Measurements from ENCODE around the gene ROBO1. TPM values are rescaled to one million over a fixed set of nuclear protein-coding genes. Genes with fewer than 3 reads are reported as not detected.

The ROBO1 gene
- polyA plus RNA-seq, 1 donor (not counting 4 experiments of a cell fraction or from before 2014, with no cell fraction given) = 27.1 TPM

- Histone ChIP-seq H3K27me3 (ENCODE audit: control insufficient read depth, extremely low read depth, insufficient read depth, low read length) (no peaks in the 10 kb centered on the region), H2AFZ (ENCODE audit: control insufficient read depth, low read length) (no peak overlapping the region), H4K20me1 (ENCODE audit: control insufficient read depth, extremely low read depth, insufficient read depth, low read length) (no peaks in the 10 kb centered on the region), H3K79me2 (ENCODE audit: control insufficient read depth, insufficient read depth, low read length) (no peaks in the 10 kb centered on the region), H3K4me1 (ENCODE audit: control insufficient read depth, extremely low read depth, insufficient read depth, low read length) (no peaks in the 10 kb centered on the region), H3K4me2 (ENCODE audit: control insufficient read depth, extremely low read depth, insufficient read depth, low read depth, low read length) (no peak overlapping the region), H3K9me3 (ENCODE audit: control insufficient read depth, low read depth, low read length) (no peaks in the 10 kb centered on the region), H3K9me1 (ENCODE audit: control insufficient read depth, extremely low read depth, insufficient read depth, low read length) (no peaks in the 10 kb centered on the region), H3K27ac (ENCODE audit: control insufficient read depth, insufficient read depth, low read length) (no peak overlapping the region), H3K36me3 (ENCODE audit: control insufficient read depth in 2 of 2, extremely low read depth in 1 of 2, insufficient read depth in 2 of 2, low read length in 2 of 2) (no peaks in the 10 kb centered on the region), H3K4me3 (ENCODE audit: control insufficient read depth in 2 of 3, extremely low read depth in 1 of 3, insufficient read depth in 2 of 3, low read depth in 1 of 3, low read length in 3 of 3) (no peak overlapping the region), H3K9ac (ENCODE audit: control insufficient read depth, extremely low read depth, insufficient read depth, low read length) (no peak overlapping the region)
- TF ChIP-seq, protein P1, sequence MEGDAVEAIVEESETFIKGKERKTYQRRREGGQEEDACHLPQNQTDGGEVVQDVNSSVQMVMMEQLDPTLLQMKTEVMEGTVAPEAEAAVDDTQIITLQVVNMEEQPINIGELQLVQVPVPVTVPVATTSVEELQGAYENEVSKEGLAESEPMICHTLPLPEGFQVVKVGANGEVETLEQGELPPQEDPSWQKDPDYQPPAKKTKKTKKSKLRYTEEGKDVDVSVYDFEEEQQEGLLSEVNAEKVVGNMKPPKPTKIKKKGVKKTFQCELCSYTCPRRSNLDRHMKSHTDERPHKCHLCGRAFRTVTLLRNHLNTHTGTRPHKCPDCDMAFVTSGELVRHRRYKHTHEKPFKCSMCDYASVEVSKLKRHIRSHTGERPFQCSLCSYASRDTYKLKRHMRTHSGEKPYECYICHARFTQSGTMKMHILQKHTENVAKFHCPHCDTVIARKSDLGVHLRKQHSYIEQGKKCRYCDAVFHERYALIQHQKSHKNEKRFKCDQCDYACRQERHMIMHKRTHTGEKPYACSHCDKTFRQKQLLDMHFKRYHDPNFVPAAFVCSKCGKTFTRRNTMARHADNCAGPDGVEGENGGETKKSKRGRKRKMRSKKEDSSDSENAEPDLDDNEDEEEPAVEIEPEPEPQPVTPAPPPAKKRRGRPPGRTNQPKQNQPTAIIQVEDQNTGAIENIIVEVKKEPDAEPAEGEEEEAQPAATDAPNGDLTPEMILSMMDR (optimal IDR thresholded peaks at IDR 0.05 in 1 of 3, IDR thresholded peaks at IDR 0.05 in 1 of 3, conservative IDR thresholded peaks at IDR 0.05 in 1 of 3; ENCODE audit: extremely low read depth in 1 of 3, insufficient read depth in 2 of 3, low read length in 3 of 3) = no peak
- TF ChIP-seq EZH2 (IDR thresholded peaks at IDR 0.05; ENCODE audit: low read length) = no peak
- dilution Hi-C loops (cut with MboI; ENCODE audit: extremely low pct_ligation_motif_present, low sequenced_read_pairs) = no loop called here
- DNase-seq (ENCODE audit: low read depth, low spot score) = no peak
- FAIRE-seq = no peak
Measured at GRCh38 chr3:79317551-79318518, 450.0 kb downstream of the ROBO1 start.

- Histone ChIP-seq H3K4me2 (ENCODE audit: control insufficient read depth, extremely low read depth, insufficient read depth, low read depth, low read length) (no peak overlapping the region), H3K36me3 (ENCODE audit: control insufficient read depth in 2 of 2, extremely low read depth in 1 of 2, insufficient read depth in 2 of 2, low read length in 2 of 2) (no peaks in the 10 kb centered on the region), H3K27me3 (ENCODE audit: control insufficient read depth, extremely low read depth, insufficient read depth, low read length) (no peaks in the 10 kb centered on the region), H3K27ac (ENCODE audit: control insufficient read depth, insufficient read depth, low read length) (no peak overlapping the region), H3K9ac (ENCODE audit: control insufficient read depth, extremely low read depth, insufficient read depth, low read length) (no peak overlapping the region), H3K79me2 (ENCODE audit: control insufficient read depth, insufficient read depth, low read length) (no peaks in the 10 kb centered on the region), H2AFZ (ENCODE audit: control insufficient read depth, low read length) (no peak overlapping the region), H4K20me1 (ENCODE audit: control insufficient read depth, extremely low read depth, insufficient read depth, low read length) (no peaks in the 10 kb centered on the region), H3K4me3 (ENCODE audit: control insufficient read depth in 2 of 3, extremely low read depth in 1 of 3, insufficient read depth in 2 of 3, low read depth in 1 of 3, low read length in 3 of 3) (no peak overlapping the region), H3K9me3 (ENCODE audit: control insufficient read depth, low read depth, low read length) (no peaks in the 10 kb centered on the region), H3K9me1 (ENCODE audit: control insufficient read depth, extremely low read depth, insufficient read depth, low read length) (no peaks in the 10 kb centered on the region), H3K4me1 (ENCODE audit: control insufficient read depth, extremely low read depth, insufficient read depth, low read length) (no peaks in the 10 kb centered on the region)
- FAIRE-seq = no peak
- TF ChIP-seq, protein P1 (optimal IDR thresholded peaks at IDR 0.05 in 1 of 3, IDR thresholded peaks at IDR 0.05 in 1 of 3, conservative IDR thresholded peaks at IDR 0.05 in 1 of 3; ENCODE audit: extremely low read depth in 1 of 3, insufficient read depth in 2 of 3, low read length in 3 of 3) = no peak
- no peak for TF ChIP-seq EZH2 (IDR thresholded peaks at IDR 0.05; ENCODE audit: low read length)
- dilution Hi-C loops (cut with MboI; ENCODE audit: extremely low pct_ligation_motif_present, low sequenced_read_pairs) = no loop called here
- DNase-seq (ENCODE audit: low read depth, low spot score) = no peak
Measured at GRCh38 chr3:79314962-79315361, 452.8 kb downstream of the ROBO1 start.
